K562 (cell line): ENCODE measurements around the gene CACTIN. TPM values are rescaled to one million over a fixed set of nuclear protein-coding genes. Genes with fewer than 3 reads are reported as not detected.

ENCODE experiments used
- CHD2 ChIP-seq: IDR thresholded peaks from 2 replicates; pipeline ENCODE4 v1.6.1; 2011; ENCODE audit warnings: low read depth, low read length
- CHD4 ChIP-seq: fragments of 200-600 bp; sonication (generic); IDR thresholded peaks from 3 replicates; pipeline ENCODE4 v1.6.1; 2012; ENCODE audit warnings: low read depth, mild to moderate bottlenecking, mixed read lengths, low read length, inconsistent platforms; ENCODE audit not compliant: insufficient read depth, insufficient replicate concordance, poor library complexity, severe bottlenecking
- ETV5 ChIP-seq: sonication (generic); formaldehyde crosslinking; IDR thresholded peaks from 2 replicates; pipeline ENCODE4 v1.4.0; 2020; ENCODE audit warnings: low read depth, mild to moderate bottlenecking, missing genetic modification reagents
- EZH2 ChIP-seq: IDR thresholded peaks from 2 replicates; pipeline ENCODE4 v1.6.1; 2012; ENCODE audit warnings: low read depth, mild to moderate bottlenecking, inconsistent platforms, low read length, borderline replicate concordance
- GATAD2A ChIP-seq: fragments of 450-650 bp; IDR thresholded peaks from 2 replicates; pipeline ENCODE4 v1.6.1; 2017
- GTF2F1 ChIP-seq: IDR thresholded peaks from 2 replicates; pipeline ENCODE4 v1.6.1; 2011; ENCODE audit warnings: low read depth, low read length, improper control_type of control experiment
- HDAC3 ChIP-seq: fragments of 450-650 bp; IDR thresholded peaks from 2 replicates; pipeline ENCODE4 v1.6.1; 2018; ENCODE audit warnings: borderline replicate concordance, mild to moderate bottlenecking, moderate library complexity; ENCODE audit not compliant: partially characterized antibody
- HDAC6 ChIP-seq: IDR thresholded peaks from 2 replicates; pipeline ENCODE4 v1.6.1; 2012; ENCODE audit warnings: low read depth, mild to moderate bottlenecking, control low read depth, inconsistent platforms, low read length, moderate library complexity
- KAT2B ChIP-seq: IDR thresholded peaks from one replicate; pipeline ENCODE4 v1.6.1; 2012; ENCODE audit warnings: low read depth, mild to moderate bottlenecking, control low read depth, inconsistent platforms, low read length, moderate library complexity
- NCOA4 ChIP-seq: fragments of 450-650 bp; IDR thresholded peaks from 2 replicates; pipeline ENCODE4 v1.6.1; 2018; ENCODE audit warnings: mild to moderate bottlenecking; ENCODE audit not compliant: partially characterized antibody
- POLR2G ChIP-seq: fragments of 200-400 bp; formaldehyde crosslinking; IDR thresholded peaks from 2 replicates; pipeline ENCODE4 v1.6.1; 2017; ENCODE audit warnings: low read depth, mild to moderate bottlenecking, antibody characterized with exemption, low read length, moderate library complexity
- POU5F1 ChIP-seq: fragments of 150-350 bp; IDR thresholded peaks from 2 replicates; pipeline ENCODE4 v1.6.1; 2014; ENCODE audit warnings: borderline replicate concordance, low read length, low read depth, mild to moderate bottlenecking; ENCODE audit not compliant: partially characterized antibody
- RBFOX2 ChIP-seq: fragments of 200-400 bp; formaldehyde crosslinking; IDR thresholded peaks from 2 replicates; pipeline ENCODE4 v1.6.1; 2017; ENCODE audit warnings: low read depth, mild to moderate bottlenecking, low read length, moderate library complexity
- SMAD1 ChIP-seq: fragments of 150-350 bp; IDR thresholded peaks from 2 replicates; pipeline ENCODE4 v1.6.1; 2014; ENCODE audit warnings: low read length, low read depth; ENCODE audit not compliant: partially characterized antibody
- SMARCA5 ChIP-seq: fragments of 450-650 bp; IDR thresholded peaks from 2 replicates; pipeline ENCODE4 v1.6.1; 2016
- SMARCB1 ChIP-seq: IDR thresholded peaks from 2 replicates; pipeline ENCODE4 v1.6.1; 2011; ENCODE audit warnings: improper control_type of control experiment, low read depth; ENCODE audit not compliant: insufficient read length
- TCF7L2 ChIP-seq: fragments of 150-350 bp; IDR thresholded peaks from 2 replicates; pipeline ENCODE4 v1.6.1; 2016; ENCODE audit warnings: low read depth, mild to moderate bottlenecking, low read length, moderate library complexity
- WHSC1 ChIP-seq: IDR thresholded peaks from one replicate; pipeline ENCODE4 v1.6.1; 2012; ENCODE audit warnings: low read length, control low read depth, inconsistent platforms
- XRCC5 ChIP-seq: fragments of 200-400 bp; formaldehyde crosslinking; IDR thresholded peaks from 2 replicates; pipeline ENCODE4 v1.6.1; 2017; ENCODE audit warnings: low read depth, mild to moderate bottlenecking, low read length
- ZFP36 ChIP-seq: fragments of 150-350 bp; IDR thresholded peaks from 2 replicates; pipeline ENCODE4 v1.6.1; 2018; ENCODE audit warnings: low read length, low read depth; ENCODE audit not compliant: partially characterized antibody
- ZNF3 ChIP-seq: fragments of 250-450 bp; sonication (Bioruptor Pico); IDR thresholded peaks from 2 replicates; pipeline ENCODE4 v1.5.0; 2021; ENCODE audit warnings: mild to moderate bottlenecking, moderate library complexity
- ZNF717 ChIP-seq: fragments of 250-450 bp; sonication (Bioruptor Pico); IDR thresholded peaks from 2 replicates; pipeline ENCODE4 v1.5.0; 2021
- polyA plus RNA-seq, 8 experiments: library from polyadenylated mRNA; depleted of rRNA in 4 of 8; stranded (reverse) in 5 of 8; unstranded in 3 of 8; fragments of >200 nt; fragmentation: Nextera tagmentation in 2 of 8; fragmentation: Illumina TruSeq in 1 of 8; extraction: Ambion mirVana in 2 of 8; extraction: Trizol in 1 of 8; gene quantifications; 2 replicates each; pipeline versions ENCODE4 v1.2.1 to v1.2.3, GENCODE V29; 2011 to 2014; ENCODE audit warnings: inconsistent platforms in 1 of 8, missing spikeins in 1 of 8
- total RNA-seq, 7 experiments: library from RNA; depleted of rRNA in 6 of 7; stranded (reverse); fragments of >200 nt in 6 of 7; fragmentation: Illumina TruSeq in 2 of 7; extraction: Trizol in 2 of 7; gene quantifications; 2 replicates each; pipeline versions ENCODE4 v1.2.1 to v1.2.3, GENCODE V29; 2011 to 2021; ENCODE audit warnings: low replicate concordance in 1 of 7
- TF ChIP-seq, protein P1 (sequence below): sonication (generic); formaldehyde crosslinking; IDR thresholded peaks from 2 replicates; pipeline ENCODE4 v1.4.0; 2020; ENCODE audit warnings: mild to moderate bottlenecking, missing genetic modification reagents
- TF ChIP-seq, protein P2 (sequence below): fragments of 250-450 bp; sonication (Bioruptor Pico); IDR thresholded peaks from 2 replicates; pipeline ENCODE4 v1.4.0; 2020
- TF ChIP-seq, protein P3 (sequence below): fragments of 250-450 bp; sonication (Bioruptor Pico); IDR thresholded peaks from 2 replicates; pipeline ENCODE4 v1.5.1; 2021; ENCODE audit warnings: mild to moderate bottlenecking

CACTIN gene
- total and polyA plus RNA-seq, 9 of the 15 experiments (the other 6 are each of a cell fraction or from before 2014, with no cell fraction given), result 0.15 to 49.2 (median 15.0) TPM

DNA sequence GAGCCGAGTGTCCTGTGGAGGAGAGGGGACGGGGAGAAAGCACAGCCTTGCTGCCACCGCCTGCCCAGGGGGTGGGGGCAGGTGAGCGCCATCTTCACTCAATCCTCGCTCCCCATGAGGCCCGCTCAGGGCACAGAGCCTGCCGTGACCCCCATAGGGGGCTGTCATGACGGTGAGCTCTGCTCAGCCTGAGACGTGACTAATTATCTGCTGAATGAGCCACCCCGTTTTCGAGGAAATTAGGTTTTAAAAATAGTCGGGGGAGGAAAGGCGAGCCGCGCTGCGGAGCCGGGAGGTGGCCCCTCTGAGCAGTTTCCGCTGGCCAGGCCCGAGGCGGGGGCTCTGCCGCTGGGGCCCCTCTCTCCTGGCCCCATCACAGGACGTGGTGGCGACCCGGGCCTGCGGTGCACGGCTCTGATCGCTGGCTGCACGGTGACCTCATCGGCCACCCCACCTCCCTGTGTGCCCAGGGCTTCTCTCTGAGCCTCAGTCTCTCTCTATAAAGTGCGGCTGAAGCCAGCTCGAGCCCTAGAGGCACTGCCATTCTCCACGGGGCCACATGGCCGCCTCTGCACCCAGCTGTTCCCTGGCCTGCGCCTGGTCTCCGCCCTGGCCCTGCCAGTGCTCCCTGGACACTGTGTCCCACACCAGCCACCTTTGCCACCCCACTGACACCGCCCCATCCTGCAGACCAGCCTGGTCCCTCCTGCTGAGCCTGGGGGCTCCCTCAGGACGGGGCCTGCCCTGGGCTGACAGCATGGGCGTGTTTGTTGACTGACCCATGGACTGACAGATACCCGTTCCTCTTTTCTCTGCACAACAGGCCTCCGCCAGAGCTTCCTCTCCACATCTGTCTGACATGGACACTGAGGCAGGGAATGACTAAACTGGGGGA, 45.3 kb upstream of the CACTIN start (continued):
- TF ChIP-seq EZH2 (no peak), GATAD2A (no peak), ZFP36 (no peak), CHD2 (no peak), ZNF3 (CRISPR knock-in tag) (peak; percentile 95; the same call in 1 of the 2 replicates), GTF2F1 (no peak), WHSC1 (no peak), NCOA4 (no peak), POLR2G (peak; percentile 10; the same call in 1 of the 2 replicates), POU5F1 (no peak), ETV5 (CRISPR knock-in tag) (peak; percentile 22; the same call in 1 of the 2 replicates), KAT2B (no peak), TCF7L2 (no peak), RBFOX2 (no peak), SMAD1 (no peak), SMARCB1 (no peak), HDAC3 (no peak), CHD4 (no peak), ZNF717 (CRISPR knock-in tag) (no peak), HDAC6 (no peak), XRCC5 (no peak), SMARCA5 (peak; percentile 56; the same call in 1 of the 2 replicates)
- TF ChIP-seq, protein P1, sequence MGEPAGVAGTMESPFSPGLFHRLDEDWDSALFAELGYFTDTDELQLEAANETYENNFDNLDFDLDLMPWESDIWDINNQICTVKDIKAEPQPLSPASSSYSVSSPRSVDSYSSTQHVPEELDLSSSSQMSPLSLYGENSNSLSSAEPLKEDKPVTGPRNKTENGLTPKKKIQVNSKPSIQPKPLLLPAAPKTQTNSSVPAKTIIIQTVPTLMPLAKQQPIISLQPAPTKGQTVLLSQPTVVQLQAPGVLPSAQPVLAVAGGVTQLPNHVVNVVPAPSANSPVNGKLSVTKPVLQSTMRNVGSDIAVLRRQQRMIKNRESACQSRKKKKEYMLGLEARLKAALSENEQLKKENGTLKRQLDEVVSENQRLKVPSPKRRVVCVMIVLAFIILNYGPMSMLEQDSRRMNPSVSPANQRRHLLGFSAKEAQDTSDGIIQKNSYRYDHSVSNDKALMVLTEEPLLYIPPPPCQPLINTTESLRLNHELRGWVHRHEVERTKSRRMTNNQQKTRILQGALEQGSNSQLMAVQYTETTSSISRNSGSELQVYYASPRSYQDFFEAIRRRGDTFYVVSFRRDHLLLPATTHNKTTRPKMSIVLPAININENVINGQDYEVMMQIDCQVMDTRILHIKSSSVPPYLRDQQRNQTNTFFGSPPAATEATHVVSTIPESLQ (CRISPR knock-in tag), result no peak
- TF ChIP-seq, protein P2, sequence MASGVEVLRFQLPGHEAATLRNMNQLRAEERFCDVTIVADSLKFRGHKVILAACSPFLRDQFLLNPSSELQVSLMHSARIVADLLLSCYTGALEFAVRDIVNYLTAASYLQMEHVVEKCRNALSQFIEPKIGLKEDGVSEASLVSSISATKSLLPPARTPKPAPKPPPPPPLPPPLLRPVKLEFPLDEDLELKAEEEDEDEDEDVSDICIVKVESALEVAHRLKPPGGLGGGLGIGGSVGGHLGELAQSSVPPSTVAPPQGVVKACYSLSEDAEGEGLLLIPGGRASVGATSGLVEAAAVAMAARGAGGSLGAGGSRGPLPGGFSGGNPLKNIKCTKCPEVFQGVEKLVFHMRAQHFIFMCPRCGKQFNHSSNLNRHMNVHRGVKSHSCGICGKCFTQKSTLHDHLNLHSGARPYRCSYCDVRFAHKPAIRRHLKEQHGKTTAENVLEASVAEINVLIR (CRISPR knock-in tag), result no peak
- TF ChIP-seq, protein P3, sequence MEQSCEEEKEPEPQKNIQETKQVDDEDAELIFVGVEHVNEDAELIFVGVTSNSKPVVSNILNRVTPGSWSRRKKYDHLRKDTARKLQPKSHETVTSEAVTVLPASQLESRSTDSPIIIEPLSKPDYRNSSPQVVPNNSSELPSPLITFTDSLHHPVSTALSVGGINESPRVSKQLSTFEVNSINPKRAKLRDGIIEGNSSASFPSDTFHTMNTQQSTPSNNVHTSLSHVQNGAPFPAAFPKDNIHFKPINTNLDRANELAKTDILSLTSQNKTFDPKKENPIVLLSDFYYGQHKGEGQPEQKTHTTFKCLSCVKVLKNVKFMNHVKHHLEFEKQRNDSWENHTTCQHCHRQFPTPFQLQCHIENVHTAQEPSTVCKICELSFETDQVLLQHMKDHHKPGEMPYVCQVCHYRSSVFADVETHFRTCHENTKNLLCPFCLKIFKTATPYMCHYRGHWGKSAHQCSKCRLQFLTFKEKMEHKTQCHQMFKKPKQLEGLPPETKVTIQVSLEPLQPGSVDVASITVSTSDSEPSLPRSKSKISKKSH, result no peak
